Neutrophil (primary cell): ENCODE results near the gene CLMP.

Experiments used
- H3K27ac ChIP-seq: fragments of 200-600 bp; sonication (generic); 2 replicates; pipeline ENCODE4 v1.5.1; 2016; ENCODE audit warnings: mild to moderate bottlenecking, moderate library complexity
- H3K27me3 ChIP-seq: fragments of 200-600 bp; sonication (generic); 2 replicates; pipeline ENCODE4 v1.6.0; 2016; ENCODE audit warnings: mild to moderate bottlenecking
- H3K36me3 ChIP-seq: fragments of 200-600 bp; sonication (generic); 2 replicates; pipeline ENCODE4 v1.5.1; 2017
- H3K4me1 ChIP-seq, 2 experiments: fragments of 200-600 bp in 1 of 2; sonication (generic) in 1 of 2; 1 replicate in 1 of 2; 2 replicates in 1 of 2; pipeline versions ENCODE4 v1.5.1 to v1.6.1; 2013 to 2016; ENCODE audit warnings: low read depth in 1 of 2, low read length in 1 of 2, mild to moderate bottlenecking in 1 of 2, moderate library complexity in 1 of 2; ENCODE audit not compliant: control insufficient read depth in 1 of 2, insufficient read depth in 1 of 2
- H3K4me3 ChIP-seq, 2 experiments: fragments of 200-600 bp in 1 of 2; sonication (generic) in 1 of 2; 1 replicate in 1 of 2; 2 replicates in 1 of 2; pipeline ENCODE4 v1.5.1; 2013 to 2016; ENCODE audit warnings: low read depth in 1 of 2, low read length in 1 of 2, mild to moderate bottlenecking in 1 of 2, moderate library complexity in 1 of 2
- H3K9me3 ChIP-seq: fragments of 200-600 bp; sonication (generic); 2 replicates; pipeline ENCODE4 v1.5.1; 2016
- TF ChIP-seq, protein P1 (sequence below): fragments of 200-600 bp; sonication (generic); IDR thresholded peaks from 2 replicates; pipeline ENCODE4 v1.5.1; 2016; ENCODE audit warnings: antibody characterized with exemption

Gene CLMP

DNA sequence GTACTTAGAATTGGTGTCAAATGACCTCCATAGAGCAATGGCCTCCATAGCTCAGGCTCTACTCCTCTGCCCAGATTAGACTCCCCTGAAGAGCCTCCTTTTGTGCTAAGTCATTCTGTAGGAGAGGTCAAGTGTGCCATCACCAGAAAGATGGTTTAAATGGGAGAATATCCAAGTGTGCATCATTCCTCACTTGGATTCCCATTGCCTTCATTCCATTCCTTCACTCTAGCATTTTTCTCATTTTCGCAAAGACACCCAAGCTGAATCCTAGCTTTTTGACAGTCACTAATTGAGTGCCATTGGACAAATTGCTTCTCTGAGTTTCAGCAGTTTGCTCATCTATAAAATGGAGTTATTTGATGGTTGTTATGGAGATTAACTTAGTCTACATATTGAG is 16.9 kb downstream of the CLMP start:
- Histone ChIP-seq H3K4me1 (no peaks in the 10 kb centered on the region), H3K36me3 (no peaks in the 10 kb centered on the region), H3K4me3 (no peak overlapping the region), H3K9me3 (no peaks in the 10 kb centered on the region), H3K27ac (no peak overlapping the region), H3K27me3 (peaks cover 11% of the 10 kb centered on the region)
- TF ChIP-seq, protein P1, sequence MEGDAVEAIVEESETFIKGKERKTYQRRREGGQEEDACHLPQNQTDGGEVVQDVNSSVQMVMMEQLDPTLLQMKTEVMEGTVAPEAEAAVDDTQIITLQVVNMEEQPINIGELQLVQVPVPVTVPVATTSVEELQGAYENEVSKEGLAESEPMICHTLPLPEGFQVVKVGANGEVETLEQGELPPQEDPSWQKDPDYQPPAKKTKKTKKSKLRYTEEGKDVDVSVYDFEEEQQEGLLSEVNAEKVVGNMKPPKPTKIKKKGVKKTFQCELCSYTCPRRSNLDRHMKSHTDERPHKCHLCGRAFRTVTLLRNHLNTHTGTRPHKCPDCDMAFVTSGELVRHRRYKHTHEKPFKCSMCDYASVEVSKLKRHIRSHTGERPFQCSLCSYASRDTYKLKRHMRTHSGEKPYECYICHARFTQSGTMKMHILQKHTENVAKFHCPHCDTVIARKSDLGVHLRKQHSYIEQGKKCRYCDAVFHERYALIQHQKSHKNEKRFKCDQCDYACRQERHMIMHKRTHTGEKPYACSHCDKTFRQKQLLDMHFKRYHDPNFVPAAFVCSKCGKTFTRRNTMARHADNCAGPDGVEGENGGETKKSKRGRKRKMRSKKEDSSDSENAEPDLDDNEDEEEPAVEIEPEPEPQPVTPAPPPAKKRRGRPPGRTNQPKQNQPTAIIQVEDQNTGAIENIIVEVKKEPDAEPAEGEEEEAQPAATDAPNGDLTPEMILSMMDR = no peak

DNA sequence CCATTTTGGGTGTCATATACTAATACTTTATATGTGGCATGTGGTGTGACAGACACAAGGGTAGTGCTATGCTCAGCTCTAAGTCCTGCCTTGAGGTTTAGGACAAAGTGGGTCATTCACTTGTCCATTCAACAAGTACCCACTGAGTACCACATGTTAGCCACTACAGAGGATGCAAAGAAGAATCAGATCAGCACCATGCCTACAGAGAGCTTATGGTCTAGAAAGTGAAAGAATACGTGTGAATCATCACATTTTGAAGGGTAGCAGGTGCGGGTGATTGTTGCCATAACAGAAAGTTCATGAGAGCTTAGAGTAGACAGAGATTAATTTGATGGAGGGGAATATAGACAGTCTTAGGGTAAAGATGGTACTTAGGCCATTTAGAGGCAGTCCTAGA is 18.3 kb downstream of the CLMP start:
- TF ChIP-seq, protein P1 = no peak
- Histone ChIP-seq H3K9me3 (no peaks in the 10 kb centered on the region), H3K27me3 (peaks cover 4% of the 10 kb centered on the region), H3K27ac (no peak overlapping the region), H3K4me3 (no peak overlapping the region), H3K4me1 (no peaks in the 10 kb centered on the region), H3K36me3 (no peaks in the 10 kb centered on the region)

DNA sequence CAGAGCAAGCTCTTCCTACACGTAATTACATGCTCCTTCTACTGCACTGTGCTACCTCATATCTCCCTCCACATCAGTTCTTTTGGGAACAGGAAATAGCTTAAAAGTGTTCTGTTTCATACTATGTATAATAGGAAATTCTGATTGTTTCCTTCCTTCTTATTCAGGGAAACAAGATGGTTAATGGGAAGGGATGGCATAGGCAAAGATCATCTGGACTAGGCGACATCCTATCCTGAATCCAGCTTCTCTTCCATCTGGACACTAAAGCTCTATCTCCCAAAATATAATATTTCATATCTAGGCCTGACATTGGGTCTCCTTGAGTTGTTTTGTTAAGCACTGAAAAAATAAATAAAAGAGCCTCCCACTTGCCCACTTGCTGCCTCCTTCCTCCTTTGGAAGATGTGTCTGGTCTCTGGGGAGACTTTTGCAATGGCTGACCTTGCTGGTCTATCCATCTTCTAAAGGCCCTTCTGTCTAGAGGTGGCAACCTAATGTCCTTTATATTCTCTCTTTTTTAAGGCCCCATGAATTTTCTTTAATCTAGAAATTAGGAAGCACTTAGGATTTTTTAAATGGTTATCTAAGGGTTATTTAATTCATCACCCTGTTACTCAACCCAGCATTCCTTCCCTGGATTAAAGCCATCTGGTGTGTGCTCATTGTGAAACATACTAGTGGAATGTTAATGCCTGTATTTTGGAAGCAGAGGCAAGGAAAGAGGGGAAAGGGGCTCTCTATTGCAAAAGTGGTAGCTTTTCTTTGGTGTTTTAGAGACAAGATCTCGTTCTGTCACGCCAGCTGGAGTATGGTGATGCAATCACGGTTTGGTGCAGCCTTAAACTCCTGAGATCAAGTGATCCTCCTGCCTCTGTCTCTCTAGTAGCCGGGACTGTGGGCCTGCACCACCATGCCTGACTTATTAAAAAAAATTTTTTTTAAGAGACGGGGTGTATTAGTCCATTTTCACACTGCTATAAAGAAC is 20.6 kb downstream of the CLMP start:
- no peaks in the 10 kb centered on the region for H3K36me3 ChIP-seq
- TF ChIP-seq, protein P1 = no peak
- H3K9me3 ChIP-seq = no peaks in the 10 kb centered on the region
- H3K4me1 ChIP-seq = no peaks in the 10 kb centered on the region
- no peaks in the 10 kb centered on the region for H3K27me3 ChIP-seq
- H3K27ac ChIP-seq = no peak overlapping the region
- no peak overlapping the region for H3K4me3 ChIP-seq

DNA sequence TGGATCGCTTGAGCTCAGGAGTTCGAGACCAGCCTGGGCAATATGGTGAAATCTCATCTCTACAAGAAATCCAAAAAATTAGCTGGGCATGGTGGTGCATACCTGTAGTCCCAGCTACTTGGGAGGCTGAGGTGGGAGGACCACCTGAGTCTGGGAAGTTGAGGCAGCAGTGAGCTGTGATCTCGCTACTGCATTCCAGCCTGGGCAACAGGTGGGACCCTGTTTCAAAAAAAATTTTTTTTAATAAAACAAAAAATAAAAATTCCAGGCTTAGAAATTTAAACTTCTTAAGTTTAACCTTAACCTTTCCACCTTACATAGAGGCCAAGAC is 21.2 kb downstream of the CLMP start:
- Histone ChIP-seq H3K27me3 (no peaks in the 10 kb centered on the region), H3K9me3 (no peaks in the 10 kb centered on the region), H3K36me3 (no peaks in the 10 kb centered on the region), H3K4me3 (no peak overlapping the region), H3K27ac (no peak overlapping the region), H3K4me1 (no peaks in the 10 kb centered on the region)
- TF ChIP-seq, protein P1 = no peak

DNA sequence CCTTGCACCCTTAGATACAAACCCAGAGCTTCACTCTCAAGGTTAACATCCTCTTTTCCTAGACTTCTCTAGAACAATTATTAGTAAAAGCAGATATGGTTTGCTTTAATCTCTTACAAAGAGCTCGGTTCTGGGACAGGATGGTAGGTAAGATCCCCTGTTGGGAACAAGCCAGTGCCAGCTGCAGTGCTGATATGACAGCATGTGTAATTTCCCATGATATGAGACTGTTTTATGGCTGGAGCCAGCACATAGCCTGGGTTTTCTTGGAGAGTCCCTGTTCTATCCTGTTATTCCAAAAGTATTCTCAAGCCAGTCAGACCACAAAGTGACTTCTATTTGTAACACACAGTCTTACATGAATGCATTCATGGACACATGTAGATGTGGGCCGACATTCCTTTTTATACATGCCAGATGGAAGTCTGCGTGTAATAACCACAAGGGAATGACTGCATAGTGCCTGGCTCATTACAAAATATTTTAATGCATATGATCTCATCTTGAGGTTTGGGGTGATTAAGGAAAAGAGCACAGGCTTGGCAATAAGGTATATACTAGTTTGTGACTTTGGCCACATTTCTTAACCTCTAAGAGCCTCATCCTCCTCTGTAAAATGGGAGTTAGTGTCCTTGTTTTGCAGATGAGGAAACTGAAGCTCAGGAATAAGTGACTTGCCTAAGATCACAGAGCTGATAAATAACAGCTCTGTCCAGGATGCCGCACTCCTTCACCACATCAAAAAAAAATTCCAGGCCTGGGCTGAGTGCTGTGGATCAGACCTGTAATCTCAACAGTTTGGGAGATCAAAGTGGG is 21.8 kb downstream of the CLMP start:
- Histone ChIP-seq H3K9me3 (no peaks in the 10 kb centered on the region), H3K27me3 (no peaks in the 10 kb centered on the region), H3K4me3 (no peak overlapping the region), H3K36me3 (no peaks in the 10 kb centered on the region), H3K4me1 (no peaks in the 10 kb centered on the region), H3K27ac (no peak overlapping the region)
- TF ChIP-seq, protein P1 = no peak
